DMS114 treated with DMSO at 0.1 percent for 48 hours (cell line): ENCODE results near the gene ZBTB6.

ENCODE experiments used
- DNase-seq: peaks from one replicate; lab custom pipeline; 2025; ENCODE audit not compliant: unreplicated experiment; lab: John Stamatoyannopoulos, UW

ZBTB6 gene

GRCh38 chr9:122912964-122913673 lies at the start of gene ZBTB6:
ZBTB6 (minus strand) TSS chr9:122913323; CDS start chr9:122912072, 1,251 bp downstream.
- DNase-seq = peak; percentile 82

- DNase-seq = no peak
Observed at GRCh38 chr9:122961139-122961538, 48.0 kb upstream of the ZBTB6 start.

GRCh38 chr9:122955961-122956360 lies 42.8 kb upstream of the ZBTB6 start:
- DNase-seq = no peak

GRCh38 chr9:122954253-122954691 lies 41.1 kb upstream of the ZBTB6 start:
- DNase-seq = no peak

GRCh38 chr9:122951056-122951455 lies 37.9 kb upstream of the ZBTB6 start:
- no peak for DNase-seq

GRCh38 chr9:122950263-122950662 lies 37.1 kb upstream of the ZBTB6 start:
- no peak for DNase-seq

GRCh38 chr9:122949696-122950095 lies 36.6 kb upstream of the ZBTB6 start:
- no peak for DNase-seq

- no peak for DNase-seq
Observed at GRCh38 chr9:122948313-122948712, 35.2 kb upstream of the ZBTB6 start.

GRCh38 chr9:122946461-122947005 lies 33.4 kb upstream of the ZBTB6 start:
- no peak for DNase-seq

GRCh38 chr9:122944960-122945888 lies 32.1 kb upstream of the ZBTB6 start:
- DNase-seq = no peak

- DNase-seq = peak; percentile 18
Observed at GRCh38 chr9:122941582-122942234, 28.6 kb upstream of the ZBTB6 start.

GRCh38 chr9:122940749-122941581 lies 27.8 kb upstream of the ZBTB6 start, which contains the start of gene RABGAP1:
RABGAP1 (plus strand) TSS chr9:122941020; CDS start chr9:122957060, 16,040 bp downstream.
- DNase-seq = peak; percentile 91

- no peak for DNase-seq
Observed at GRCh38 chr9:122940454-122940748, 27.3 kb upstream of the ZBTB6 start.

GRCh38 chr9:122939601-122940000 lies 26.5 kb upstream of the ZBTB6 start:
- DNase-seq = no peak

- no peak for DNase-seq
Observed at GRCh38 chr9:122936883-122937282, 23.8 kb upstream of the ZBTB6 start.

- DNase-seq = no peak
Observed at GRCh38 chr9:122936464-122936863, 23.3 kb upstream of the ZBTB6 start.

- peak; percentile 83 for DNase-seq
Observed at GRCh38 chr9:122931226-122932121, 18.4 kb upstream of the ZBTB6 start, which contains the start of gene ZBTB26. ZBTB26 (minus strand) TSS chr9:122931512; CDS start chr9:122919934, 11,578 bp downstream.

GRCh38 chr9:122930541-122931225 lies 17.6 kb upstream of the ZBTB6 start:
- DNase-seq = peak; percentile 8
